Left lobe of liver (tissue), 2 donors: ENCODE results near the gene ADAMTS17. TPM values are rescaled to one million over a fixed set of nuclear protein-coding genes. Genes with fewer than 3 reads are reported as not detected.
"Not testable (repeated sequence)": the region's sequence is repeated elsewhere in the genome, so short reads cannot be mapped to it uniquely, and the experiment has no call there.

Source experiments
- ATAC-seq: fragments of 200-7000 bp; cut with Tn5 transposase; one replicate; pipeline ENCODE4 v1.9.1; 2020; ENCODE audit warnings: mild to moderate bottlenecking, moderate library complexity
- DNase-seq: peaks from one replicate; pipeline ENCODE4 v3.0.0-alpha.2; 2020; ENCODE audit warnings: low spot score
- total RNA-seq: library from RNA; stranded (reverse); gene quantifications from one replicate; pipeline ENCODE4 v1.2.1, GENCODE V29; 2021
- donor health status: DM: no; HTN: no; CAD: no; lungs with moderate emphysema.
- donor health status: DM: no; HTN: yes; CAD: no.

The ADAMTS17 gene
- total RNA-seq, 1 donor from 2014 or later = 22.4 TPM

GRCh38 chr15:100066521-100067280 lies 275.1 kb downstream of the ADAMTS17 start:
- not testable (repeated sequence) for DNase-seq, ATAC-seq

GRCh38 chr15:100061944-100062343 lies 279.8 kb downstream of the ADAMTS17 start:
- no peak for ATAC-seq
- no peak for DNase-seq

- ATAC-seq (no peak), DNase-seq (no peak)
Measured at GRCh38 chr15:100060276-100060926, 281.4 kb downstream of the ADAMTS17 start.

- ATAC-seq (no peak), DNase-seq (no peak)
Measured at GRCh38 chr15:100059521-100059920, 282.3 kb downstream of the ADAMTS17 start.

- no peak for ATAC-seq
- no peak for DNase-seq
Measured at GRCh38 chr15:100059094-100059493, 282.7 kb downstream of the ADAMTS17 start.

- DNase-seq = no peak
Measured at GRCh38 chr15:100058458-100058857, 283.3 kb downstream of the ADAMTS17 start.

GRCh38 chr15:100057281-100057680 lies 284.5 kb downstream of the ADAMTS17 start:
- no peak for DNase-seq
- ATAC-seq = no peak

More at GRCh38 chr15:100058458-100058857, 283.3 kb downstream of the ADAMTS17 start:
- ATAC-seq = no peak

GRCh38 chr15:100056411-100057072 lies 285.2 kb downstream of the ADAMTS17 start:
- DNase-seq (no peak), ATAC-seq (no peak)

GRCh38 chr15:100055821-100056220 lies 286.0 kb downstream of the ADAMTS17 start:
- DNase-seq (no peak), ATAC-seq (no peak)

GRCh38 chr15:100054539-100054938 lies 287.2 kb downstream of the ADAMTS17 start:
- ATAC-seq (no peak), DNase-seq (no peak)

GRCh38 chr15:100053474-100054121 lies 288.2 kb downstream of the ADAMTS17 start:
- ATAC-seq = no peak

GRCh38 chr15:100052716-100053473 lies 288.9 kb downstream of the ADAMTS17 start:
- ATAC-seq (no peak), DNase-seq (no peak)

More at GRCh38 chr15:100053474-100054121, 288.2 kb downstream of the ADAMTS17 start:
- no peak for DNase-seq

GRCh38 chr15:100050877-100051786 lies 290.6 kb downstream of the ADAMTS17 start:
- ATAC-seq = no peak

GRCh38 chr15:100049936-100050876 lies 291.6 kb downstream of the ADAMTS17 start:
- ATAC-seq = no peak
- DNase-seq = no peak

More at GRCh38 chr15:100050877-100051786, 290.6 kb downstream of the ADAMTS17 start:
- DNase-seq = no peak

- ATAC-seq = no peak
- no peak for DNase-seq
Measured at GRCh38 chr15:100049483-100049882, 292.3 kb downstream of the ADAMTS17 start.

GRCh38 chr15:100048736-100049135 lies 293.0 kb downstream of the ADAMTS17 start:
- ATAC-seq (no peak), DNase-seq (no peak)

GRCh38 chr15:100043692-100044091 lies 298.1 kb downstream of the ADAMTS17 start:
- ATAC-seq (peak; percentile 73), DNase-seq (no peak)

GRCh38 chr15:100043068-100043641 lies 298.6 kb downstream of the ADAMTS17 start:
- ATAC-seq = peak; percentile 47
- DNase-seq = no peak
